GM12801 (cell line): ENCODE measurements around the gene PARP16.

Experiments used
- TF ChIP-seq, protein P1 (sequence below): IDR thresholded peaks from one replicate; pipeline ENCODE4 v1.5.1; 2011; ENCODE audit warnings: control low read depth; ENCODE audit not compliant: insufficient read length; ENCODE audit errors: extremely low read depth

The PARP16 gene

DNA sequence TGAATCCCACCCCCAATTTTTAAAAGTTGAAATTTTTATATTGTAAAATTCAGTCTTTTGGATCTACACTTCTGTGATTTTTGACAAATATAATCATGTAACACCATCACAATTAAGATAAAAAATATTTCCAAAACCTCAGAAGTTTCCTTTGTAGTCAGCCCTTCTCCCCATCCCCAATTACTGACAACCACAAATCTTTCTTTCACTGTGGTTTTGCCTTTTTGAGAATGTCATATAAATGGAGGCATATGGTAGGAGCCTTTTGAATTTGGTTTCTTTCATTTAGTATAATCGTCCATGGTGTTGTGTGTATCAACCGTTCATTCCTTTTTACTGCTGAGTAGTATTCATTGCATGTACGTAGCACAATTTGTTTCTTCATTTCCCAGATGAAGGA, 67.5 kb downstream of the PARP16 start:
- TF ChIP-seq, protein P1, sequence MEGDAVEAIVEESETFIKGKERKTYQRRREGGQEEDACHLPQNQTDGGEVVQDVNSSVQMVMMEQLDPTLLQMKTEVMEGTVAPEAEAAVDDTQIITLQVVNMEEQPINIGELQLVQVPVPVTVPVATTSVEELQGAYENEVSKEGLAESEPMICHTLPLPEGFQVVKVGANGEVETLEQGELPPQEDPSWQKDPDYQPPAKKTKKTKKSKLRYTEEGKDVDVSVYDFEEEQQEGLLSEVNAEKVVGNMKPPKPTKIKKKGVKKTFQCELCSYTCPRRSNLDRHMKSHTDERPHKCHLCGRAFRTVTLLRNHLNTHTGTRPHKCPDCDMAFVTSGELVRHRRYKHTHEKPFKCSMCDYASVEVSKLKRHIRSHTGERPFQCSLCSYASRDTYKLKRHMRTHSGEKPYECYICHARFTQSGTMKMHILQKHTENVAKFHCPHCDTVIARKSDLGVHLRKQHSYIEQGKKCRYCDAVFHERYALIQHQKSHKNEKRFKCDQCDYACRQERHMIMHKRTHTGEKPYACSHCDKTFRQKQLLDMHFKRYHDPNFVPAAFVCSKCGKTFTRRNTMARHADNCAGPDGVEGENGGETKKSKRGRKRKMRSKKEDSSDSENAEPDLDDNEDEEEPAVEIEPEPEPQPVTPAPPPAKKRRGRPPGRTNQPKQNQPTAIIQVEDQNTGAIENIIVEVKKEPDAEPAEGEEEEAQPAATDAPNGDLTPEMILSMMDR, result no peak

DNA sequence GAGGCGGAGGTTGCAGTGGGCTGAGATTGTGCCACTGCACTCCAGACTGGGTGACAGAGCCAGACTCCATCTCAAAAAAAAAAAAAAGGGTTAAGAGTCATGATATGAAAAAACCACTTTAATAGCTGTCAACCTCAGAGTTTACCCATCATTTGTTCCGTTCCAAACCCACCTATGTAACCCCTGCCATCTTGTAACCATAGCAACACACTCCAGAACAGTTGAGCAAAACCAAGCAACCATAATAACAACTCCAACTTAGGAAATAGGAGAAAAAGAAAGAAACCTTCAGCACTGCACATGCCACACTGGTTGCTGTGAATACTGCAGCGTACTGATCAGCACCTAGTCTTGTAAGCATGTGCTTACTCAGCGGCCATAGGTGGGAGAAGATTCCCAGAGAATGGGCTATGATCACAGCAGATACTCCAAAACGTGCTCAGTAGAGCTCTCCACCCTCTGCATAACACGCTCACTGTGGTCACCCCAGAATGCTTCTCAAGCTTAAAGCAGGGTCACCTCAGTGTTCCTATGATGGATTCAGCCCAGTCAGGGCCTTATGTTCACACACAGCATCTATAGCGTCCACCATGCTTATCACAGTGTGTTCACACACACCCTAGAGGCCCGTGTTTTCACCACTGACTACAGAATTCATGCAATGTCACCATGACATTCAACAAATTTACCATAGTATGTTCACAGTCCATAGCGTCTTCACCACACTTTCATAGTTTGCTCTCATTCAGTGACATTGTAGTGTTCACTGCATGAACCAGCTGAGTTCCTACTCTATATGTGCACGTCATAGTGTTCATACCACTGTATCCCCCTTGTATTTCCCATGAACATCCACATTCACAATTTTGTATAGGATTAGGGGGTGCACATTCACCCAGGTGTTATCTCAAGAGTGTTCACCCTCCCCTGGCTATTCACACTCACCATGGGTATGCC, 68.9 kb downstream of the PARP16 start:
- TF ChIP-seq, protein P1, result no peak

DNA sequence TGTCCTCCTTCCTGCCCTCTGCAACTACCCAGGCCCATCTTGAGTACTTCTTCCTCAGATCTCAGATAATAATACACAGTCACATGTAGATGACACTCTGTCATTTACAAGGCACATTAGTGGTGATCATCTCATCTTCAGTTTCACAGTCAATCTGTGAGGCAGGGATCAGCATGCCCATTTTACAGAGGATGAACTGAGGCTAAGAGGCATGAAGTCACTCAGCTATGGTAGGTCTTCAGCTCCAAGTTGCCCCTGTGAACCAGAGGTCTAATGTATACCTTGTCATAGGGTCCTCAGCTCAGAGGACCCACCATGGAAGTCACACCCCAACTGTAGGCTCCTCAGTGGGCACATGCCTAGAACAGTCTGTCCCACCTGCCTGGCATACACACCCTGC, 71.2 kb downstream of the PARP16 start:
- TF ChIP-seq, protein P1, result no peak

DNA sequence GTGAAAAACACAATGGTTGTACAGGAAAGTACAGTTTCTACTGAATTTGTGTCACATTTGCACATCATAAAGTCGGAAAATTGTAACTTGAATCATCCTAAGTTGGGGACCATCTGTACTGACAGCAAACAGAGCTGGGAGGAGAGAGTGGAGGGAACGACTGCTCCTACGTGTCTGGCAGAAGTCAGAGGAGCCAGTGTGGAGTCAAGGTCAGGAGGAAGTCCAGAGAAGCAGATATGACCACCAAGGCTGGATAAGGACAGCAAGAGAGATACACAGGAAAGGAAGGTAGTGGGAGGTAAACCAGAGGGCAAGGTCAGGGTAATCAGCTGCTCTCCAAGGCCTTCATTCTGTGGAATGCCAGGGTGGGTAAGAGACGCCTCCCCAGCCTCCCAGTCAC, 72.7 kb downstream of the PARP16 start:
- TF ChIP-seq, protein P1, result no peak

DNA sequence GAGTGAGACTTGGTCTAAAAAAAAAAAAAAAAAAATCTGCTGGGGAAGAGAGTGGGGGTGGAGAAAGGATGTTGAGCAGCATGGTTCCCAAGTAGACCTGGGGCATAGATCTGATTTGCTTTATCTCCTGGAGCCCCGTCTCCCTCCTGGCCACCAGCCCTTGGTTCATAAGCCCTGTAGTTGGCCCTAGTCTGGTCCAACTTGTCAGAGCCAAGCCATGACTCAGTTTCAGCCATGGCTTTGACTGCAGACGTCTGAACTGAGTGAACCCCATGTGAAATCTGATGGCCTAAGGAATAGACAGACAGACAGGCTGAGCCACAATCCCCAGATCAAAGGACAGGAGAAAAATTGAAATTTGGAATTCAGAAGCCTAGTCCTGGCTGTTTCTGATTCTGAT, 73.4 kb downstream of the PARP16 start:
- TF ChIP-seq, protein P1, result no peak

DNA sequence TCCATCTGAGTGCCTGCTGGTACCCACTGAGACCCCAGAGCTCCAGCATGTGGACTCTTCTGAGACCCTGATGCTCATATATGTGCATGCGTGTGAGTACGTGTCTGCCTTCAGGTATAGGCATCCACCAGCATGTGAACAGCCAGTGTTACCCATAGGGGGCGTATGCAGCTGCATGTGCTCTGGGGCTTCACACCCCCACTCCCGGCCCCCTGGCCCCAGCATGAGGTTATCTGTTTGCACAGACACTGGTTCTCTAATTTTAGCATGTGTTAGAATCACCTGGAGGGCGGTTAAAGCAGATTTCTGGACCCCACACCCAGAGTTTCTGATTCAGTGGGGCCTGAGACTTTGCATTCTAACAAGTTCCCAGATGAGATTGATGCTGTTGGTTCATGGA, 74.6 kb downstream of the PARP16 start:
- TF ChIP-seq, protein P1, result no peak

DNA sequence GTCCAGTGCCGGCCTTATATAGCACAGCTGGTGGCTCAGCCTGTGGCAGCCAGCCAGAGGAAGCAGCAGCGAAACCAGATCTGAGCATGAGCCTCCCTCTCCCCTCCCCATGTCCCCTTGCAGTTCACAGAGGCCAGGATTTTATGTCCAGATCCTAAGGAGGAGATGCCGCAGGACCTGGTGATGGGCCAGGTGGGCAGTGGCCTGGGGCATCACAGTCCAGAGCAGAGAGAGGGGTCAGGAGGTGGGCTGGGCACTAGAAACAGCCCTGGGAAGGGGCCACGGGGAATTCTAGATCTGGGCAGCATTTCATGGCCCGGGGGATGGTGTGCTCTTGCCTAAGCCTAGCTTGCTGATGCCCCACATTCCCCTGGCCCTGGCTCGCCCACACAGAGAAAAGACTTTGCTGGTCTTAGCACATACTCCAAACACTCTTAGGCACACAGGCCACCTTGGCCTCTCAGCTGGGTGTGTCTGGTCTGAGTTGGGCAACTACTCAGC, 75.2 kb downstream of the PARP16 start:
- TF ChIP-seq, protein P1, result no peak
